Measurements from ENCODE around the gene MYCL.

DNA sequence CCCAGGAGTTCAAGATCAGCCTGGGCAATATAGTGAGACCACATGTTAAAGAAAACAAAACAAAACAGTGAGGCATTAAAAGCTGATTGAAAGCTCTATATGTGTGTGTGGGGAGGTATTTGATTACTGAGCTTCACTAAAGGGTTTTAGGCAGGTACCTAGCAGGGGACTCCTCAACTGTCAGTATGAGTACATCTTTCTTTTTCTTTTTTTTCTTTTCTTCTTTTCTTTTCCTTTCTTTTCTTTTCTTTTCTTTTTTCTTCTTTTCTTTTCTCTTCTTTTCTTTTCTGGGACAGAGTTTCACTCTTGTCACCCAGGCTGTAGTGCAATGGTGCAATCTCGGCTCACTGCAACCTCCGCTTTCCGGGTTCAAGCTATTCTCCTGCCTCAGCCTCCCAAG, 8.5 kb upstream of the MYCL start:
- no peak for TF ChIP-seq TAF1 (IDR thresholded peaks at IDR 0.05; ENCODE audit: low read depth, low read length)
- no peak for TF ChIP-seq POLR2A (IDR thresholded peaks at IDR 0.05; ENCODE audit: low read depth, low read length)
- TF ChIP-seq POLR2AphosphoS5 (IDR thresholded peaks at IDR 0.05; ENCODE audit: low read depth, low read length): no peak
- TF ChIP-seq SPI1 (IDR thresholded peaks at IDR 0.05; ENCODE audit: low read depth, low read length): no peak
